Measurements from ENCODE around the gene NFKBIL1.
A peak's percentile ranks its signal among the peaks of the same experiment; 100 is the strongest.

The NFKBIL1 gene

DNA sequence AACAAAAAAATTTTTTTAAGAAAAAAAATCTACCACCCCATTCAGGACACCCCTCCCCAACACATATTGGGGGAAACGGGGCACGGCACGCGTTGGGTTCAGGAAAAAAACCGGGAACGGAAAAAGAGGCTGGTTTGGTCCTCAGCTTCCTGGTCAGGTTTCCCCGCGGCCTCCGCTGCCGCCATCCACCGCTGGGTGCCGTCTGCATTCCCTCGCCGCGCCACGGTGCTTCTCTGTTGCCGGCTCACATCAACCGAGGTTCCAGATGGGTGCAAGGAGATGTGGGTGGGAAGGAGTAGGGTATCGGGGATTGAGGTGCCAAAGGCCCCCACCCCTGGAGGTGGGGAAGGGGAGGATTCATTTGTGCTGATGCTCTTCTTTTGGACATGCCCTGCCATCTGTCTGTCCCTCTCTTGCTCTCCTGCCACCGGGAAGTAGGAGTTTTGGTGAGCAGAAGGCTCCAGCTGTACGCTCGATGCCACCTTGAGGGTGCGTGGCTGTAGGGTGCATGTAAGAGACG, 12.8 kb upstream of the NFKBIL1 start:
- no peak for DNase-seq (ENCODE audit: low spot score)

DNA sequence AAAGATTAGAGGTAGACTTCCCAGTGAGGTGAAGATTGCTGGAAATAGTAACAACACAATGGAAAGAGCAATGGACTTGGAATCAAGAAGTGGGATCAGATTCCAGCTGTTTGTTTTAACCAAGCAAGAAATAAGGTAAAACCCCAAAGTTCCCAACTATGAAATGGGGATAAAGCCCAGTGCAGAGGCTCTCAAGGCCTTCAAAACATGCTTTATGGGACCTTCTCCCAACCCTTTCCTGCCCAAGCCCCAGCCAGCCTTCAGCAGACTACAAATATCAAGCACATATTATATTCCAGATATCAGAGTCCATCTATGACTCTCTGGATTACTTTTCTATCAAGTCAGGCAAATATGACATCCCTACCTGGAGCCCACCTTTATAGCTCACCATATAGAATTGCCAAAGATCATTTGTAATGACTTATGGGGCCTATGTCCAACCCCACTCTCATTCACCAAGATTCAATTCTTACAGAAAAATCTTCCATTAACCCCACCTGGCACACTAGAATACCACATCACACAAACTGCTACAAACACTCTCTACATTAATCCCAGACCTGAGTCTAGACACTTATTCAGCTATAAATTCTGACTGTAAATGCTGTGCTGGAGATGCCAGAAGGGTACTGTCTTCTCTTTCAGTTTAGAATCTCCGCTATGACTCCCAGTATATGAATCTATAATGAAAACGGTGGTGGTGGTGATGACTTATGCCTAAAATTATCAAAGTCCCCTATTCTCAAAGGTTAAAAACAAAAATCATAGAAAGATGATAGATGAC, 11.7 kb upstream of the NFKBIL1 start:
- no peak for DNase-seq (ENCODE audit: low spot score)

DNA sequence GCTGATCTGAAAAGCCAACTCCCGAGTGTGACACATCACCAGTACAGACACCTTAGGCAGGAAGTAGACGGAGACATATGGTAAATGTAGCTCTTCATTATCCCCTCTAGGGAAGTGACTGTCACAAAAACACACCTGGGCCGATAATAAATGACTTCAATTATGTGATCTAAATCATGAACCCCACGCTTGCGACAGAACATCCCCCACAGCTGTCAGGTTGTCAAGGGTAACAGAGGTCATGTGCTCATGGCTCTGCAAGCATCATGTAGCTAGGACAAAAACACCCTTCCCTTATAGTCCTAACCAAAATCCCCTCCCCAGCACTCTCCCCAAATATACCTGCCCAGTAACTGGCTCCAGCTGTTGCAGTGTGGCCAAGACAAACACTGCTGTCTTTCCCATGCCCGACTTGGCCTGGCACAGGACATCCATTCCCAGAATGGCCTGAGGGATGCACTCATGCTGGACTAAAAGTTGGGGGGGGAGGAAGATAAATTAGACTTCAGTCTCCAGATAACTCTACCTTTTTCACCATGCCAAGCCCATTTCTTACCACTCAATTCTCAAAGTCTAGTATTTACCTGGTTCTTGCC, 8.5 kb upstream of the NFKBIL1 start:
- no peak for DNase-seq (ENCODE audit: low spot score)

DNA sequence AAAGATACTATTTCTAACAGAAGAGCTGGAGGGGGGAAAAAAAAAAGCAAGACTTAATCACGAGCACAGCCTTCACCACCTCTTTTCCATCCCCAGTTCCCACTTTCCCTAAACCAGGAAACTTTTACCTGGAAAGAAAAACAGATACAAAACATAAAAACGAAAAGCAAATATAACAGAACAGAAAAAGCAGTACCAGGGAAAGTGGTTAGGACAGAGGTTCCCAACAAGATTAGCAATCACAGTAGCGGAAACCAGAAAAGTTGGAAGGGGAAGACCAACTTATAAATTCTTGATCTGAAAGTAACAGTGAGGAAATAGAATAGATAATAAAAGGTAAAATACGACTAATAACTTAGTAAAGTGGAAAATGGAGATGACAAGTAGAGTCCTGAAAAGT, 6.8 kb upstream of the NFKBIL1 start:
- no peak for DNase-seq (ENCODE audit: low spot score)

DNA sequence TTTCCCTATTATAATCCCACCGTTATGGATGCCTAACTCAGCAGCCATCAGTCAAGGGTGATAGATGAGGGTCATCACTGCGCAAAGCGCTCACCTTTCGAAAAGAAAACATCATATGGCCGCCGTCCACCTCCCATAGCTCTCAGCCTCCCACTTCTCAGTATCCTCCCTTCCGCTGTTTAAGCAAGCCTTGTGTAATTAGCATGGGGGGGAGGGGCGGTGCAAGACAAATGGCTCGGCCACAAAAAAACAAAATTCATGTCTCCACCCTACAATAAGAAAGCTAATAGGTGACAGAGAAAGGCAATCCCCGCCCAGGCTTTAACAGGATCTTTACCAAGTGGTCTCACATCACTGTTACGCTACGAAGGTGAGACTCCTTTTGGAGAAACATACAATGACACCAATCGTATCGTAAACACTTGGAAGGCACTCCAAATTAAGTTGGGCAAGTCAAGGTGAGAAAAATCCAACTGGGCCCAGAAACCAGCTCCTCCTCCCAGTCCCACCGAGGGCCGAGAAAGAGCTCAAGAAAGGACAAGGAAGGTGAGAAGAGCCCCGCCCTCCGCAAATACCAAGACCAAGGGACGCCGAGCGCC, 6.2 kb upstream of the NFKBIL1 start:
- peak; percentile 71 for DNase-seq (ENCODE audit: low spot score)

DNA sequence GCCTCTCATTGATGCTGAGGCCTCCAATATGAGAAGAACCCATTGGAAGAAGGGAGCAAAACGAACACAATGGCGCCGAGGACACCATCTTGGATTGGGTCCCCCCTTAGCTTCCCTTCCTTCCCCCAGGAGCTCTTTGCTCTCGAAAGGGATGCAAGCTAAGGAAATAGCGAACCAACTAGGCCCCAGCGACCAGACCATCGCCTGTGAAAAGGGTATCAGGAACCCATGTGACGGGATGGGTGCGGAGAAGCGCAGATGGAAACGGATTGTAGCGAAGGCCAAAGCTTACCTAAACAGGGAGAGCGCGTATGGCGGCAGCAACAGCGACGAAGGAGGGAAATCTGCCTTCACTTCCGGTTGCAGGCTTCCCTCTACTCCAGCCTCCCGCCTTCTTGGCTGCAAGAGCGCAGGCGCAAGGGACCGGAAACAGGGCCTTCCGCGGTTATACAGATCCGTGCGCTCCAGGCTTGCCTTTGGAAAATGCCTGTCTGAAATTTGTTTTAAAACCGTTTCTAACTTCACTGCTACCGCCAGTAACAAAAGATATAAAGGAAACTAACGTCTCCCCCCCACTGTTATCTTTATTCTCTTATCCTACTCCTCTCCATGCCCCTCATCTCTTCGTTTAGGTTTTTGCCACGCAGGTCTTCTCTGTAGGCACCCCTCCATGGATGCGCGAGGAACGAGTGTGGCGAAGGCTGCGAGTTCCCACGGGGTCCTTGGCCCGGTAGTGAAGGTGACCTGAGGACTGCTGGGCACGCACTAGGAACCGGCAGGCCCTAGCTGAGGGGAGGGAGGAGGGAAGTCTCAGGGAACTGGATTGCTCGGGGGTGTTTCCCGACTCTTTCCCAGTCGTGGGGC, 5.5 kb upstream of the NFKBIL1 start, which contains the start of gene DDX39B:
TSS of gene DDX39B (minus strand) at position 346 of the 864 bp plus-strand sequence. CDS start 1,471 bp downstream, outside the sequence.
- peak; percentile 96 for DNase-seq (ENCODE audit: low spot score)

DNA sequence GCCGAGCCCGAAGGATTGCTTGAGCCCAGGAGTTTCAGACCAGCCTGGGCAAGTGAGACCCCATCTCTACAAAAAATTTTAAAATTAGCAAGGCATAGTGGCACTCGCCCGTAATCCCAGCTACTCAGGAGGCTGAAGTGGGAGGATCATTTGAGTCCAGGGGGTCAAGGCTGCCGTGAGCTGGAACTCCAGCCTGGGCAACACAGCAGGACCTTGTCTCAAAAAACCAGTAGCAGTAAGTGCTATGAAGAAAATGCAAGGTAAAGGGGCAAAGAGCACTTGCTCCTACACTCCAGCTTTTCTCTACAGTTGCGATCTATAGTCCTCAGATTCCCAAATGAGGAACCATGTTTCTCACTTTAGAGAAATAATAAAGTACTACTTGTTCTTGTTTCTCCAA, 3.8 kb upstream of the NFKBIL1 start:
- DNase-seq (ENCODE audit: low spot score) = no peak

DNA sequence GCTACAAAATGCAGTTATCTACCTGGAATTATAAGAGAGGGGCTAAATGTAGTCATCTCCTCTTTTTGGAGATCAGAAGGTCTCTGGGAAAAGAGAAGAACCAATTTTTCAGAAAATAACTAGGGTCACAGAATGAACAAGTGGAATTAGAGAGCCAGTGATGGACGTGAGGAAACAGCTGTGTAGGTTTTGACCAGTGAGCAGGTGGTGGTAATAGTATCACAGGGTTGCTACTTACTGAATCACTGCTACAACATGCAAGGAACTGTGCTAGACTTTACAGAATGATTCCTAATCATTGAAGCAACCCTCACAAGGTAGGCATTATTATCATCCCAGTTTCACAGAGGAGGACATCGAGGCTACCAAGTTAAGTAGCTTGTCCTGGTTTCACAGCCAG, 2.7 kb upstream of the NFKBIL1 start:
- no peak for DNase-seq (ENCODE audit: low spot score)

DNA sequence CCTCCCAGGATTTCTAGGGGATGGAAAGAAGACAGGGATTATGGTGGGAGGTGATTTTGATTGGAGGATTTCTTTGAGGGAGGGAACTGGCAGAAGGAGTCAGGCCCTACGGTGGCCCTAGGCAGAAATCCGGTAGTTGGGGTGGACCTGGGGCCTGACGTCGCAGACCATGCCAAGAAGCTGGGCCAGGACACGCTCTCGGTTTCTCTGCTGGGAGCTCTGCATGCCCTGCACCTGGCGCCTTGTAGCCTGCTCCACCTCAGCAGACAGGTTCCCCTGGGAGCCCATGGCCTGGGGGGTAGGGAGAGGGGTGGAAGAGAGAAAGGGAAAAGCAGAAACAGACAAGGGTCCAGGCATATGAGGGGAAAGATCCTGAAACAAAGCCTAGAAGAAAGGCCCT, 2.1 kb upstream of the NFKBIL1 start:
- no peak for DNase-seq (ENCODE audit: low spot score)

DNA sequence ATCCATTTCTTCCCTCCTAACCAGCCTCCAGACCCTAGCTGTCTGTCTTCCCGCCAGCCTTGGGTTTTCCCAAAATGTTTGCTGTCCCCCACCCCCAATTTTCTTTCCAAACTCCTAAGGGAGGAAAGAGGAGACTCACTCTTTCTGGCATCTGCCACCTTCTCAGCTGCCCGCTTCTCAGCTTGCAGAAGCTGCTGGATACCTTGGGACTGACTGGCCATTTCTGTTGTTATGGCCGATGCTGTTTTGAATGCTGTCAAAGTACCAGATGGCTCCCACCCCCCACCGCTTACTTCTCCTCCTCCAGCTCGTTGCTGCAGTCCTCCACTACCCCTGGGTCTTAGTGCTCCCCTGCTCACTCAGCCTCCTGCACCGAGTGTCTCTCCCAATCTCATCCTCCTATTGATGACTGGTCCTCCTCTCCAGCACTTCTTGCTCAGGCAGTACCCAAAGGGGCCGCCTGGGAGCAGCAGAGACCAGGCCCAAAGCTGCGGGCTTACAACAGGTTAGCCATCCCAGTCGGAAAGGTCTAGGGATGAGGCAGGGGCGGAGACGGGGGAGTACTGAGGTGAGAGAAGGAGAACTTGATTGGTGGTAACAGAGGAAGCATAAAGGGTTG, 960 bp upstream of the NFKBIL1 start, which contains the start of gene ATP6V1G2:
TSS of gene ATP6V1G2 (minus strand) at position 270 of the 619 bp plus-strand sequence. CDS start at position 221, 49 bp downstream.
- DNase-seq (ENCODE audit: low spot score) = peak; percentile 94

DNA sequence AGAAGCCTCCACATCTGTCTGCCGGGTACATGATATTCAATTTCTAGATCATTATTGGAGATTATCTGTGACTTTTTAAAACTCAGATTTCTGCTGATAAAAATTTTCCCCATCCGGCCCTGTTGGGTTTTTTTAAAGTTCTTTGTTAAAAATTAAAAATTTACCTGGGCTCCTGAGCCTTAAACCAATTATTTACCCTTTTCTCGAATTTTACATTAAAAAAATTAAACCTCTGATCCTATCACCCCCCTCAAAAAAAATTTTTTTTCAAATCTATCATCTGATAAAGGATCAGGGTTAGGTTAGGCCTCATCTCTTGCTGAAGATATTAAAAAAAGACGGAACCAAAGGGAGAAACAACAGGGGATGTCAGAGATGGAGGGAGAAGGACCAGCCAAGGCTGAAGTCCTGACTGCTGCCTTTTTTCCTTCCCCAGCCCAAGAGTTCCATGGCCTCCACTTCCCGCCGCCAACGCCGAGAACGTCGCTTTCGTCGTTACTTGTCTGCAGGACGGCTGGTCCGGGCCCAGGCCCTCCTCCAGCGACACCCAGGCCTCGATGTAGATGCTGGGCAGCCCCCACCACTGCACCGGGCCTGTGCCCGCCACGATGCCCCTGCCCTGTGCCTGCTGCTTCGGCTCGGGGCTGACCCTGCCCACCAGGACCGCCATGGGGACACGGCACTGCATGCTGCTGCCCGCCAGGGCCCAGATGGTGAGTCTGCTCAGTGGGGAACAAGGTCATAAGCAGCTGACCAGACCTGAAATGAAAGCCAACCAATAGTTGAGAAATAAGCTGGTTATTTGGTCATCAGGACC, 527 bp downstream of the NFKBIL1 start:
- DNase-seq (ENCODE audit: low spot score) = no peak

DNA sequence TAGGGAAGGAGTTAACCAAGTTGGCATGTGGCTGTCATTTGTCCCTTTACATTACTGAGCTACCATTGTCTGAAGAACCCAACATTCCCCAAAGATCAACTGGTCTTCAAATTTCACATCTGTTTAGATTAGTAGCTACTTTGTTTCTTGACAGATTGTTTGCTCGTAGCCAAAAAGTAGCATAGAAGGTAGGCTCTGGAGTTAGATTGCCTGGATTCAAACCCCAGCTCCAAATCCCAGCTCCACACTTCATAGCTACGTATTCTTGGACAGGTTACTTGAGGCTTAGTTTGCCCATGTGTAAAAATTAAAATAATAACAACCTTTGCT, 1.1 kb downstream of the NFKBIL1 start:
- DNase-seq (ENCODE audit: low spot score) = no peak

DNA sequence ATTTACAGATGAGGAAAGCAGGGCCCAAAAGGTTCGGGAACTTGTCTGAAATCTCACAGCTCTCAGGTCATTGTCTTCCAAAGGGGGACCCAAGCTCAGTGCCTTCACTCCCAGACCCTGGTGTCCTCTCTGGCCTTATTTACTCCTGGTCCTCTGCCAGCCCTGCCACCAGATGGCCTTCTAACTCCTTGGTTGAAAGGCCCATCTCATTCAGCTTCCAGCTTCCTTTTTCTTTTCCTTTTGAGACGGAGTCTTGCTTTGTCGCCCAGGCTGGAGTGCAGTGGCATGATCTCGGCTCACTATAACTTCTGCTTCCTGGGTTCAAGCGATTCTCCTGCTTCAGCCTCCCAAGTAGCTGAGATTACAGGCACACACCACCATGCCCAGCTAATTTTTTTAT, 4.0 kb downstream of the NFKBIL1 start:
- DNase-seq (ENCODE audit: low spot score) = peak; percentile 74

DNA sequence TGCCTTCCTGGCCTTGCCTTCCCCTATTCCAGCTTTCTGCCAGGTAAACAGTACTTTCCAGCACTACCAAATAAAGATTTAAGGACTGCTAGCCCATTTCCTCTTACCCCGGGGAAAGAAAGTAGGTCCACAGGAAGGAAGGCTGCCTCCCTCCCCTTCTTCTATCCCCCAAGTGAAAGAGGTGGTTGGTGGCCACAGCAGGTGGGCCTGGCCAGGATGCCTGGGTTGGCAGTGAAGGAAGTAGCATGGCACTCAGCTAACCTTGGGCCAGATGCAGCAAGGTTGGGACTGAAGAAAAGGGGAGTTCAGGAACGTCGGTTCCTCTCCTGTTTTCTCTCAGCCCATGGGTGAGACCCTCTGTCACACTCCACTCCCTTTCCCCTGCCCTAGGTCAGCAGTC, 8.9 kb downstream of the NFKBIL1 start:
- no peak for DNase-seq (ENCODE audit: low spot score)

DNA sequence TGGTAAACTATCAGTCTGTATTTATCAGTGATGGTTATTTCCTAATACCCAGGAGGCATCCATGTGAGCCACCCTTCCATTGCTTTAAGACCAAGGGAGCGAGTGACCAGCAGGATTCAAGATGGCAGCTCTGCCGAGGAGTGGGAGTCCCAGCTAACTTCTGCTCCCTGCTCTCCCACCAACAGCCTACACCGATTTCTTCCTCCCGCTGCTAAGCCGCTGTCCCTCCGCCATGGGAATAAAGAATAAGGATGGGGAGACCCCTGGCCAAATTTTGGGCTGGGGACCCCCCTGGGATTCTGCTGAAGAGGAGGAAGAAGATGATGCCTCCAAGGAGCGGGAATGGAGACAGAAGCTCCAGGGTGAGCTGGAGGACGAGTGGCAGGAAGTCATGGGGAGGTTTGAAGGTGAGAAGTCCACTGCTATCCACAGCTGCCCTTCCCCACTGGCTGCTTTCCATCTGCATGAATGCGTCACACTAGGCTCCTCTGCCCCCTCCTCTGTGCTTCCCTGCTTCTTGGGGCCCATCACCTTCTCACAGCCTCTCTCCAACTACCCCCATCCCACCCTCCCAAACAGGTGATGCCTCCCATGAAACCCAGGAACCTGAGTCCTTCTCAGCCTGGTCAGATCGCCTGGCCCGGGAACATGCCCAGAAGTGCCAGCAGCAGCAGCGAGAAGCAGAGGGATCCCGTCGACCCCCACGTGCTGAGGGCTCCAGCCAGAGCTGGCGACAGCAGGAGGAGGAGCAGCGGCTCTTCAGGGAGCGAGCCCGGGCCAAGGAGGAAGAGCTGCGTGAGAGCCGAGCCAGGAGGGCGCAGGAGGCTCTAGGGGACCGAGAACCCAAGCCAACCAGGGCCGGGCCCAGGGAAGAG, 10.3 kb downstream of the NFKBIL1 start:
- no peak for DNase-seq (ENCODE audit: low spot score)

DNA sequence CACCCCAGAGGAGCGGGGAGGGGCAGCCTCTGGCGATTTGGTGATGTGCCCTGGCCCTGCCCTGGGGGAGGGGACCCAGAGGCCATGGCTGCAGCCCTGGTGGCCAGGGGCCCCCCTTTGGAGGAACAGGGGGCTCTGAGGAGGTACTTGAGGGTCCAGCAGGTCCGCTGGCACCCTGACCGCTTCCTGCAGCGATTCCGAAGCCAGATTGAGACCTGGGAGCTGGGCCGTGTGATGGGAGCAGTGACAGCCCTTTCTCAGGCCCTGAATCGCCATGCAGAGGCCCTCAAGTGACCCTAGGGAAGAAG, 10.9 kb downstream of the NFKBIL1 start:
- no peak for DNase-seq (ENCODE audit: low spot score)

DNA sequence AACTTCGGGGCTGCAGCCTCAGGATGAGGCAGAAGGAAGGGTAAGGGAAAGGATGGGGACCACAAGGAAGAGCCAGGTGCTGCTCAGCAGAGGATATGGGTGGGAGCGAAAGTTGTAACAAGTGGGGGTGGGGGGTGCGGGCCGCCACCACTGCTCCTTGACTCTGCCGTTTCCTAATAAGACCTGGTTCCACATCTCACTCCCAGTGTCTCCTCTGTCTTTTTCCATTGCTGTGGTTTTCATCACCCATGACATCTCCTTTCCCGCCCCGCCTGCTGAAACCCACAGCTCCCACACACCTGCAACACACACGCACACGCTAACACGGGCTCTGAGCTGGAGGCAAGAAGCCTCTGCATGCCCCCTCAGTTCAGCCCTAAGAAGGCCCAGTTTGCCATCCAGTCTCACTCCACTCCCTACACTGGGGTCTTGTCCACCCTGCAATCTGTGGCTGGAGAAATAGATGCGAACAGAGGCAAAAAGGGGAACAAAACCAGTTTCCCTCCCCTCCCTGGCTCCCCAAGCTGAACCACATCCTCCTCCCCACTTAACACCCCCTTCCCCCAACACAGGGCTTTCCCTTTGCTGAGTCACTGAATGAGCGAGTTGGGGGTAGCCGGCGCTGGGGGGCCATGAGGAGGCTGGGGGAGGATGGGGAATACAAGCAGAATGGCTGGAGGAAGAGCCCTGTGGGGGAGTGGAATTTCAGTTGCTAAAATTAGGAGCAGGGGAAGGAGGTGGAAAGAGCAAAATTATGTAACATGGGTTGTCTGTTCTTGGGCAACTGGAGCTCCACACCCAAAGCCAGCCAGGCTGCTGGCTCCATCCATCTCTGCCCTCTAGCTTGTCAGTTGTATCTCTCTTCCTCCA, 11.5 kb downstream of the NFKBIL1 start:
- DNase-seq (ENCODE audit: low spot score) = peak; percentile 72

DNA sequence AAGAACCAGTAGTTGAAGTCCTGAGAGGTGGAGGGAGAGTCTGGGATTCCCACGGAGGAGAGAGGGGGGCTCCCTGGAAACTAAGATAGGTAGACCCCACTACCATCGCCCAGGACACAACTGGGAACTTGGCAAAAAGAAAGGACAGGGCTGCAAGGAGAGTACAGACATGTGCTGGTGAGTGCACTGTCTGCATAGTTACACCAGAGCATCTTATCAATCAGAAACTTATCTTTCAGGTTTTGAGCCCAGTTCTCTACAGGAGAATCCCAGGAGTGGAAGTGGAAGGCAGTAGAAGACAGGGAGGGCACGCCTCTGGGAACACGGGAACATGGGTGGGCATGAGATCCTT, 12.2 kb downstream of the NFKBIL1 start:
- no peak for DNase-seq (ENCODE audit: low spot score)
